ENCODE measurements around the gene SLC34A1. TPM values are rescaled to one million over a fixed set of nuclear protein-coding genes. Genes with fewer than 3 reads are reported as not detected.
"Not testable (repeated sequence)": the region's sequence is repeated elsewhere in the genome, so short reads cannot be mapped to it uniquely, and the experiment has no call there.

SLC34A1 gene
- total and polyA plus RNA-seq, 4 experiments from 2014 or later: 0.11 TPM; not detected in 3

DNA sequence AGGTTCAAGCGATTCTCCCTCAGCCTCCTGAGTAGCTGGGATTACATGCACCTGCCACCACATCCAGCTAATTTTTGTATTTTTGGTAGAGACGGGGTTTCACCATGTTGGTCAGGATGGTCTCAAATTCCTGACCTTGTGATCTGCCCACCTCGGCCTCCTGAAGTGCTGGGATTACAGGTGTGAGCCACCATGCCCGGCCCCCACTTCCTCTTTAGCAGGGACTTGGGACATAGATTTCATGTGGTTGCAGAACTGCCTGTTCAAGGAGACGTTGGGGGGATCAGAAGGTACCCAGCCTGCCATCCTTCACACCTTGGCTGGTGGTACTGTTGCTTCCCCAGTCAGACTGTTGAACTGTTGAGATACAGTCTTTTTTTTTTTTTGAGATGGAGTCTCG is 32.8 kb downstream of the SLC34A1 start:
- H3K27ac Mint-ChIP-seq; H3K4me3 ChIP-seq (ENCODE audit: low read length in 2 of 2); H3K9me3 ChIP-seq (ENCODE audit: control insufficient read depth in 1 of 2, low read length in 2 of 2); intact Hi-C loops (cut with micrococcal nuclease); H3K27me3 Mint-ChIP-seq; H3K27me3 ChIP-seq (ENCODE audit: insufficient read depth, low read length); H3K36me3 Mint-ChIP-seq; H3K4me3 Mint-ChIP-seq; H3K27ac ChIP-seq (ENCODE audit: low read depth, low read length); H3K9me3 Mint-ChIP-seq; H3K36me3 ChIP-seq (ENCODE audit: insufficient read depth, low read length); DNase-seq: not testable (repeated sequence)
- POLR2A ChIA-PET (ENCODE audit: partially characterized antibody): interaction anchor here (1.2 to 9.4 kb wide), 4 partner anchors 9 to 38 kb away, joined by 5 to 141 read pairs (median 57); partner anchors contain the start of genes GRK6 and PRR7
- H3K4me1 Mint-ChIP-seq: peaks cover 17 to 40% (median 23%) of the 10 kb centered on the region in 4 donors
- CTCF ChIA-PET (ENCODE audit: partially characterized antibody): interaction anchor here (1.5 to 16.6 kb wide), 3 partner anchors 11 to 32 kb away, joined by 5 to 821 read pairs (median 81); partner anchors contain the start of genes PFN3 and PRR7
- peaks cover 32% of the 10 kb centered on the region for H3K4me1 ChIP-seq (ENCODE audit: insufficient read depth, low read length)

- no peak overlapping the region for H3K27ac ChIP-seq (ENCODE audit: low read depth, low read length)
- no peaks in the 10 kb centered on the region for H3K9me3 ChIP-seq (ENCODE audit: control insufficient read depth in 1 of 2, low read length in 2 of 2)
- ChIA-PET POLR2A (ENCODE audit: partially characterized antibody) (interaction anchor here (0.9 to 8.6 kb wide), 3 partner anchors 7 to 30 kb away, joined by 3 to 109 read pairs (median 4); partner anchors contain the start of gene GRK6), CTCF (ENCODE audit: partially characterized antibody) (interaction anchor here (1.1 to 7.3 kb wide), 2 partner anchors 11 to 15 kb away, joined by 4 to 81 read pairs; partner anchors contain the start of gene PFN3)
- intact Hi-C loops (cut with micrococcal nuclease): no loop called here
- H3K4me3 ChIP-seq (ENCODE audit: low read length in 2 of 2): no peak overlapping the region
- no peaks in the 10 kb centered on the region for H3K27me3 ChIP-seq (ENCODE audit: insufficient read depth, low read length)
- no peak for DNase-seq
- Mint-ChIP-seq H3K9me3 (no peaks in the 10 kb centered on the region), H3K27me3 (no peaks in the 10 kb centered on the region), H3K4me1 (peaks cover 10 to 22% (median 14%) of the 10 kb centered on the region in 4 donors), H3K27ac (no peak overlapping the region), H3K36me3 (no peaks in the 10 kb centered on the region), H3K4me3 (no peak overlapping the region)
- H3K36me3 ChIP-seq (ENCODE audit: insufficient read depth, low read length): no peaks in the 10 kb centered on the region
- H3K4me1 ChIP-seq (ENCODE audit: insufficient read depth, low read length): peaks cover 20% of the 10 kb centered on the region
Observed at GRCh38 chr5:177419046-177419445, 34.8 kb downstream of the SLC34A1 start.

DNA sequence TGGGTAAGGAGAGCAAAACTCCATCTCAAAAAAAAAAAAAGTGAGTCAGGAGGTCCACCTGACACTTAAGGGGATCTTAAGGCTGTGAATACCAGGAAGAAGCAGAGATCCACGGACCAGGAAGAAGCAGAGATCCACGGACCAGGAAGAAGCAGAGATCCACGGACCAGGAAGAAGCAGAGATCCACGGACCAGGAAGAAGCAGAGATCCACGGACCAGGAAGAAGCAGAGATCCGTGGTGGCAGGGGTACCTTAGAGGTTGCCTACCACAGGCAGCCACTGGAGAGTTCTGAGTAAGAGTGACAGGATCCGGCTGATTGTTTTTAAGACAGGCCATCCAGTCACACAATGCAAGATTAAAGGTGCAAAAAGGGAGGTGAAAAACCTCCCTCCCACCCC is 36.2 kb downstream of the SLC34A1 start:
- peaks cover 19% of the 10 kb centered on the region for H3K4me1 ChIP-seq (ENCODE audit: insufficient read depth, low read length)
- H3K9me3 ChIP-seq (ENCODE audit: control insufficient read depth in 1 of 2, low read length in 2 of 2); H3K27me3 ChIP-seq (ENCODE audit: insufficient read depth, low read length); DNase-seq; H3K4me3 Mint-ChIP-seq; intact Hi-C loops (cut with micrococcal nuclease); H3K27ac Mint-ChIP-seq; H3K36me3 Mint-ChIP-seq; H3K9me3 Mint-ChIP-seq; H3K27ac ChIP-seq (ENCODE audit: low read depth, low read length); H3K4me3 ChIP-seq (ENCODE audit: low read length in 2 of 2); H3K36me3 ChIP-seq (ENCODE audit: insufficient read depth, low read length); H3K27me3 Mint-ChIP-seq: not testable (repeated sequence)
- ChIA-PET POLR2A (ENCODE audit: partially characterized antibody) (interaction anchor here (6.4 kb wide), 1 partner anchor 13 kb away, joined by 40 read pairs; no protein-coding TSS in a partner anchor), CTCF (ENCODE audit: partially characterized antibody) (interaction anchor here (7.3 kb wide), 1 partner anchor 16 kb away, joined by 81 read pairs; the partner anchor contains the start of gene PFN3)
- peaks cover 13 to 23% (median 18%) of the 10 kb centered on the region in 4 donors for H3K4me1 Mint-ChIP-seq

DNA sequence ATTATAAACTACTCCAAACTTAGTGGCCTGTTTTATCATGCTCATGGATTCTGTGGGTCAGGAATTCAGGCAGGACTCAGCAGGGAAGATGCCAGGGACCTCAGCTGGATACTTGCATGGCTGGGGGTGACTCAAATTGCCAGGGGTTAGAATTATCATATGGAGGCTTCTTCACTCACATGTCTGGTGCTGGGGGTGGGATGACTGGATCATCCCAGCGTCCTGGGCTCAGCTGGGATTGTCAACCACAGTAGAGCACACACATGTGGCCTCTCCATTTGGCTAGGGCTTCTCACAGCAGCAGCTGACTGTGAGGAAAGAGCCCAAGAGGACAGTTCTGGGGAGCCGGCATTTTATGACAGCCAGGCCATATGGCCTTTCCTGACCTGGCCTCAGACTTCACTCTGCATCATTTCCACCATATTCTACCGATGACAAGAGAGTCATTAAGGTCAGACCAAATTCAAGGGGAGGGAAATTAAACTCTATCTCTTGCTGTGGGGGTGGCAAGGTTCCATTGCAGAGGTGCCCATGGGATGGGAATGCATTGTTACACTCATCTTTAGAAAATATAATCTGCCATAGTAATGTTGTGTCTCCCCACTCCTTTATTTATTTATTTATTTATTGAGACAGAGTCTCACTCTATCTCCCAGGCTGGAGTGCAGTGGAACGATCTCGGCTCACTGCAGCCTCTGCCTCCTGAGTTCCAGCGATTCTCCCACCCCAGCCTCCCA is 37.0 kb downstream of the SLC34A1 start:
- peaks cover 0 to 2% of the 10 kb centered on the region in 2 donors for H3K36me3 Mint-ChIP-seq
- no peak overlapping the region for H3K4me3 Mint-ChIP-seq
- intact Hi-C loops (cut with micrococcal nuclease): no loop called here
- H3K9me3 Mint-ChIP-seq: peaks cover 0 to 3% (median 0%) of the 10 kb centered on the region in 8 donors
- no peaks in the 10 kb centered on the region for H3K27me3 Mint-ChIP-seq
- H3K4me3 ChIP-seq (ENCODE audit: low read length in 2 of 2): no peak overlapping the region
- CTCF ChIA-PET (ENCODE audit: partially characterized antibody): interaction anchor here (1.2 to 14.2 kb wide), 3 partner anchors 15 to 80 kb away, joined by 3 to 307 read pairs (median 108); partner anchors contain the start of genes F12 and PFN3
- H3K27ac ChIP-seq (ENCODE audit: low read depth, low read length): no peak overlapping the region
- POLR2A ChIA-PET (ENCODE audit: partially characterized antibody): interaction anchor here (1.2 to 14.3 kb wide), 4 partner anchors 7 to 25 kb away, joined by 6 to 1171 read pairs (median 74); partner anchors contain the start of gene PRR7
- H3K4me1 ChIP-seq (ENCODE audit: insufficient read depth, low read length): peaks cover 19% of the 10 kb centered on the region
- no peaks in the 10 kb centered on the region for H3K36me3 ChIP-seq (ENCODE audit: insufficient read depth, low read length)
- H3K27me3 ChIP-seq (ENCODE audit: insufficient read depth, low read length): no peaks in the 10 kb centered on the region
- peaks cover 14 to 27% (median 21%) of the 10 kb centered on the region in 4 donors for H3K4me1 Mint-ChIP-seq
- no peak overlapping the region for H3K27ac Mint-ChIP-seq
- H3K9me3 ChIP-seq (ENCODE audit: control insufficient read depth in 1 of 2, low read length in 2 of 2): no peaks in the 10 kb centered on the region
- no peak for DNase-seq

GRCh38 chr5:177423671-177424070 is 39.4 kb downstream of the SLC34A1 start:
- Mint-ChIP-seq H3K4me1 (peaks cover 9 to 42% (median 23%) of the 10 kb centered on the region in 4 donors), H3K36me3 (peaks cover 0 to 11% of the 10 kb centered on the region in 2 donors), H3K27me3 (no peaks in the 10 kb centered on the region), H3K27ac (peak overlapping the region in 2 of 7 donors; percentile 72 to 96), H3K4me3 (no peak overlapping the region), H3K9me3 (peaks cover 0 to 5% (median 0%) of the 10 kb centered on the region in 8 donors)
- Histone ChIP-seq H3K9me3 (ENCODE audit: control insufficient read depth in 1 of 2, low read length in 2 of 2) (no peaks in the 10 kb centered on the region), H3K27ac (ENCODE audit: low read depth, low read length) (no peak overlapping the region), H3K27me3 (ENCODE audit: insufficient read depth, low read length) (no peaks in the 10 kb centered on the region), H3K4me3 (ENCODE audit: low read length in 2 of 2) (no peak overlapping the region), H3K4me1 (ENCODE audit: insufficient read depth, low read length) (peaks cover 30% of the 10 kb centered on the region), H3K36me3 (ENCODE audit: insufficient read depth, low read length) (no peaks in the 10 kb centered on the region)
- no peak for DNase-seq
- intact Hi-C loops (cut with micrococcal nuclease): no loop called here
- ChIA-PET POLR2A (ENCODE audit: partially characterized antibody) (interaction anchor here (0.8 to 14.3 kb wide), 5 partner anchors 9 to 72 kb away, joined by 3 to 1171 read pairs (median 109); partner anchors contain the start of genes LMAN2 and PRR7), CTCF (ENCODE audit: partially characterized antibody) (interaction anchor here (0.9 to 14.2 kb wide), 5 partner anchors 9 to 34 kb away, joined by 5 to 307 read pairs (median 9); partner anchors contain the start of genes F12 and PFN3)

- H3K4me3 ChIP-seq (ENCODE audit: low read length in 2 of 2): peak overlapping the region; percentile 21 to 53
- no peaks in the 10 kb centered on the region for H3K27me3 Mint-ChIP-seq
Observed at GRCh38 chr5:177425196-177425800, 41.1 kb downstream of the SLC34A1 start.

More at GRCh38 chr5:177425196-177425800, 41.1 kb downstream of the SLC34A1 start:
- no peak for DNase-seq
- peak overlapping the region; percentile 89 to 96 (median 92) for H3K4me3 Mint-ChIP-seq
- peak overlapping the region; percentile 65 for H3K27ac ChIP-seq (ENCODE audit: low read depth, low read length)
- H3K9me3 Mint-ChIP-seq: peaks cover 0 to 5% (median 0%) of the 10 kb centered on the region in 8 donors
- H3K9me3 ChIP-seq (ENCODE audit: control insufficient read depth in 1 of 2, low read length in 2 of 2): no peaks in the 10 kb centered on the region
- H3K4me1 Mint-ChIP-seq: peaks cover 24 to 58% (median 38%) of the 10 kb centered on the region in 4 donors
- peak overlapping the region; percentile 91 to 99 (median 99) for H3K27ac Mint-ChIP-seq
- H3K4me1 ChIP-seq (ENCODE audit: insufficient read depth, low read length): peaks cover 45% of the 10 kb centered on the region
- intact Hi-C loops (cut with micrococcal nuclease): no loop called here
- ChIA-PET POLR2A (ENCODE audit: partially characterized antibody) (interaction anchor here (1.3 to 14.3 kb wide), 15 partner anchors 8 to 73 kb away, joined by 3 to 1171 read pairs (median 7); partner anchors contain the start of genes F12, LMAN2, PDLIM7 and PRR7), CTCF (ENCODE audit: partially characterized antibody) (interaction anchor here (0.9 to 14.2 kb wide), 7 partner anchors 11 to 115 kb away, joined by 4 to 307 read pairs (median 55); partner anchors contain the start of genes F12, PFN3 and PRR7)
- H3K36me3 ChIP-seq (ENCODE audit: insufficient read depth, low read length): peaks cover 7% of the 10 kb centered on the region
- no peaks in the 10 kb centered on the region for H3K27me3 ChIP-seq (ENCODE audit: insufficient read depth, low read length)
- peaks cover 9 to 24% of the 10 kb centered on the region in 2 donors for H3K36me3 Mint-ChIP-seq

Measured in CD4-positive, alpha-beta memory T cell (primary cell).